ENCODE results near the gene SUCLA2.

- no peak for TF ChIP-seq CTCF (IDR thresholded peaks at IDR 0.05; ENCODE audit: borderline replicate concordance, extremely low read depth, low read length, poor library complexity, severe bottlenecking)
- TF ChIP-seq EZH2 (IDR thresholded peaks at IDR 0.05; ENCODE audit: borderline replicate concordance, low read depth, low read length, severe bottlenecking): no peak
These were observed 10.1 kb downstream of the SUCLA2 start for GRCh38 chr13:47990920-47991466.
